ENCODE data around the gene SRRM4.

SRRM4 gene

GRCh38 chr12:119147847-119148448, 166.6 kb downstream of the SRRM4 start:
- ATAC-seq: no peak
- TF ChIP-seq ZC3H10 (CRISPR knock-in tag; IDR thresholded peaks at IDR 0.05): no peak

GRCh38 chr12:119149270-119149669, 167.9 kb downstream of the SRRM4 start:
- TF ChIP-seq TOX (CRISPR knock-in tag; IDR thresholded peaks at IDR 0.05; ENCODE audit: borderline replicate concordance) (no peak), OSR1 (CRISPR knock-in tag; IDR thresholded peaks at IDR 0.05) (no peak), ZNF565 (CRISPR knock-in tag; conservative IDR thresholded peaks at IDR 0.05; ENCODE audit: low read depth) (no peak), POU6F1 (CRISPR knock-in tag; IDR thresholded peaks at IDR 0.05; ENCODE audit: borderline replicate concordance, low read depth) (no peak), ZNF8 (CRISPR knock-in tag; IDR thresholded peaks at IDR 0.05) (no peak), ZFP3 (CRISPR knock-in tag; IDR thresholded peaks at IDR 0.05) (no peak)
- no peak for ATAC-seq

- TF ChIP-seq ZNF70 (CRISPR knock-in tag; IDR thresholded peaks at IDR 0.05) (no peak), CSRNP3 (CRISPR knock-in tag; IDR thresholded peaks at IDR 0.05) (no peak), ARNTL (CRISPR knock-in tag; IDR thresholded peaks at IDR 0.05; ENCODE audit: borderline replicate concordance, low read depth) (no peak), CREB5 (CRISPR knock-in tag; IDR thresholded peaks at IDR 0.05; ENCODE audit: low read depth) (no peak), TSHZ2 (CRISPR knock-in tag; IDR thresholded peaks at IDR 0.05) (no peak), ZFP3 (CRISPR knock-in tag; IDR thresholded peaks at IDR 0.05) (no peak), ZC3H10 (CRISPR knock-in tag; IDR thresholded peaks at IDR 0.05) (no peak), SNAI2 (CRISPR knock-in tag; IDR thresholded peaks at IDR 0.05) (no peak), BACH2 (CRISPR knock-in tag; IDR thresholded peaks at IDR 0.05; ENCODE audit: borderline replicate concordance) (no peak), OSR1 (CRISPR knock-in tag; IDR thresholded peaks at IDR 0.05) (no peak)
- no peak for ATAC-seq
These were observed 170.2 kb downstream of the SRRM4 start for GRCh38 chr12:119151445-119152026.

GRCh38 chr12:119153477-119154434, 172.4 kb downstream of the SRRM4 start:
- TF ChIP-seq ZNF565 (CRISPR knock-in tag; conservative IDR thresholded peaks at IDR 0.05; ENCODE audit: low read depth) (no peak), PATZ1 (CRISPR knock-in tag; IDR thresholded peaks at IDR 0.05; ENCODE audit: borderline replicate concordance) (no peak), ZNF70 (CRISPR knock-in tag; IDR thresholded peaks at IDR 0.05) (no peak), CSRNP3 (CRISPR knock-in tag; IDR thresholded peaks at IDR 0.05) (no peak), TOX (CRISPR knock-in tag; IDR thresholded peaks at IDR 0.05; ENCODE audit: borderline replicate concordance) (no peak), POU6F1 (CRISPR knock-in tag; IDR thresholded peaks at IDR 0.05; ENCODE audit: borderline replicate concordance, low read depth) (no peak)
- ATAC-seq: no peak

All from SK-N-SH treated with all-trans-retinoic acid at 6 μM for 48 hours (cell line).